ENCODE data around the gene SNAP47.

SNAP47 gene

GRCh38 chr1:227779021-227779441 lies 43.8 kb downstream of the SNAP47 start:
- no peak for DNase-seq (ENCODE audit: low spot score)
- H3K4me2 ChIP-seq (ENCODE audit: insufficient read depth, low read length, poor library complexity, severe bottlenecking), result no peak overlapping the region
- no peaks in the 10 kb centered on the region for H3K27me3 ChIP-seq (ENCODE audit: control insufficient read depth in 3 of 3, insufficient read depth in 3 of 3, low read depth in 1 of 3, low read length in 3 of 3)
- H2BK120ac ChIP-seq (ENCODE audit: low read depth, low read length), result no peak overlapping the region
- no peak overlapping the region for H3K4me3 ChIP-seq (ENCODE audit: low read length in 2 of 2)
- no peak overlapping the region for H2BK5ac ChIP-seq (ENCODE audit: low read length)
- no peak overlapping the region for H3K18ac ChIP-seq (ENCODE audit: low read length)
- H4K8ac ChIP-seq (ENCODE audit: low read depth, low read length), result no peak overlapping the region
- H2BK15ac ChIP-seq (ENCODE audit: low read length), result no peak overlapping the region
- no peak overlapping the region for H4K91ac ChIP-seq (ENCODE audit: low read depth, low read length, poor library complexity)
- peak overlapping the region; percentile 10 for H3K23ac ChIP-seq (ENCODE audit: low read depth, low read length, poor library complexity)
- H3K4ac ChIP-seq (ENCODE audit: low read length), result no peak overlapping the region
- no CpG with 5 or more reads among the region's 10 CpGs for WGBS, 2 donors (ENCODE audit: extremely low coverage in 2 of 2, insufficient read length in 2 of 2, insufficient replicate concordance in 1 of 2)
- H3K36me3 ChIP-seq (replicated peaks in 1 of 2; ENCODE audit: control insufficient read depth in 2 of 2, insufficient read depth in 2 of 2, low read length in 2 of 2), result peaks cover 18 to 35% of the 10 kb centered on the region in 2 donors
- H3K27ac ChIP-seq (replicated peaks; ENCODE audit: low read length), result no peak overlapping the region
- no peak overlapping the region for H3K9ac ChIP-seq (ENCODE audit: low read depth, low read length, poor library complexity)
- peaks cover 3% of the 10 kb centered on the region for H3K79me1 ChIP-seq (ENCODE audit: low read depth, low read length)
- H2AFZ ChIP-seq (ENCODE audit: low read length), result no peak overlapping the region
- no peak overlapping the region for H2AK5ac ChIP-seq (ENCODE audit: low read depth, low read length)
- peaks cover 0 to 2% of the 10 kb centered on the region in 2 donors for H3K9me3 ChIP-seq (replicated peaks in 1 of 2; ENCODE audit: control insufficient read depth in 2 of 2, insufficient read depth in 1 of 2, low read depth in 1 of 2, low read length in 2 of 2)
- no peak overlapping the region for H2BK12ac ChIP-seq (ENCODE audit: low read length)
- H3K14ac ChIP-seq (ENCODE audit: low read length), result no peak overlapping the region
- H3K4me1 ChIP-seq (ENCODE audit: control insufficient read depth in 2 of 2, insufficient read depth in 1 of 2, low read depth in 1 of 2, low read length in 2 of 2), result peaks cover 6 to 10% of the 10 kb centered on the region in 2 donors

GRCh38 chr1:227779685-227780084 lies 44.5 kb downstream of the SNAP47 start:
- Histone ChIP-seq H3K9ac (ENCODE audit: low read depth, low read length, poor library complexity) (no peak overlapping the region), H2BK12ac (ENCODE audit: low read length) (no peak overlapping the region), H4K91ac (ENCODE audit: low read depth, low read length, poor library complexity) (no peak overlapping the region), H3K79me1 (ENCODE audit: low read depth, low read length) (peaks cover 3% of the 10 kb centered on the region), H2BK15ac (ENCODE audit: low read length) (no peak overlapping the region), H3K27me3 (ENCODE audit: control insufficient read depth in 3 of 3, insufficient read depth in 3 of 3, low read depth in 1 of 3, low read length in 3 of 3) (no peaks in the 10 kb centered on the region), H3K4me2 (ENCODE audit: insufficient read depth, low read length, poor library complexity, severe bottlenecking) (no peak overlapping the region), H2BK5ac (ENCODE audit: low read length) (no peak overlapping the region), H3K23ac (ENCODE audit: low read depth, low read length, poor library complexity) (no peak overlapping the region), H3K4me3 (ENCODE audit: low read length in 2 of 2) (no peak overlapping the region), H3K36me3 (replicated peaks in 1 of 2; ENCODE audit: control insufficient read depth in 2 of 2, insufficient read depth in 2 of 2, low read length in 2 of 2) (peaks cover 15 to 28% of the 10 kb centered on the region in 2 donors), H3K9me3 (replicated peaks in 1 of 2; ENCODE audit: control insufficient read depth in 2 of 2, insufficient read depth in 1 of 2, low read depth in 1 of 2, low read length in 2 of 2) (peaks cover 0 to 2% of the 10 kb centered on the region in 2 donors), H2BK120ac (ENCODE audit: low read depth, low read length) (no peak overlapping the region), H2AK5ac (ENCODE audit: low read depth, low read length) (no peak overlapping the region), H3K4ac (ENCODE audit: low read length) (no peak overlapping the region), H2AFZ (ENCODE audit: low read length) (no peak overlapping the region), H4K8ac (ENCODE audit: low read depth, low read length) (no peak overlapping the region), H3K14ac (ENCODE audit: low read length) (no peak overlapping the region), H3K18ac (ENCODE audit: low read length) (peak overlapping the region; percentile 57), H3K4me1 (ENCODE audit: control insufficient read depth in 2 of 2, insufficient read depth in 1 of 2, low read depth in 1 of 2, low read length in 2 of 2) (peaks cover 6 to 10% of the 10 kb centered on the region in 2 donors), H3K27ac (replicated peaks; ENCODE audit: low read length) (no peak overlapping the region)
- WGBS, 2 donors (ENCODE audit: extremely low coverage in 2 of 2, insufficient read length in 2 of 2, insufficient replicate concordance in 1 of 2), result no CpG with 5 or more reads among the region's 7 CpGs
- no peak for DNase-seq (ENCODE audit: low spot score)

DNA sequence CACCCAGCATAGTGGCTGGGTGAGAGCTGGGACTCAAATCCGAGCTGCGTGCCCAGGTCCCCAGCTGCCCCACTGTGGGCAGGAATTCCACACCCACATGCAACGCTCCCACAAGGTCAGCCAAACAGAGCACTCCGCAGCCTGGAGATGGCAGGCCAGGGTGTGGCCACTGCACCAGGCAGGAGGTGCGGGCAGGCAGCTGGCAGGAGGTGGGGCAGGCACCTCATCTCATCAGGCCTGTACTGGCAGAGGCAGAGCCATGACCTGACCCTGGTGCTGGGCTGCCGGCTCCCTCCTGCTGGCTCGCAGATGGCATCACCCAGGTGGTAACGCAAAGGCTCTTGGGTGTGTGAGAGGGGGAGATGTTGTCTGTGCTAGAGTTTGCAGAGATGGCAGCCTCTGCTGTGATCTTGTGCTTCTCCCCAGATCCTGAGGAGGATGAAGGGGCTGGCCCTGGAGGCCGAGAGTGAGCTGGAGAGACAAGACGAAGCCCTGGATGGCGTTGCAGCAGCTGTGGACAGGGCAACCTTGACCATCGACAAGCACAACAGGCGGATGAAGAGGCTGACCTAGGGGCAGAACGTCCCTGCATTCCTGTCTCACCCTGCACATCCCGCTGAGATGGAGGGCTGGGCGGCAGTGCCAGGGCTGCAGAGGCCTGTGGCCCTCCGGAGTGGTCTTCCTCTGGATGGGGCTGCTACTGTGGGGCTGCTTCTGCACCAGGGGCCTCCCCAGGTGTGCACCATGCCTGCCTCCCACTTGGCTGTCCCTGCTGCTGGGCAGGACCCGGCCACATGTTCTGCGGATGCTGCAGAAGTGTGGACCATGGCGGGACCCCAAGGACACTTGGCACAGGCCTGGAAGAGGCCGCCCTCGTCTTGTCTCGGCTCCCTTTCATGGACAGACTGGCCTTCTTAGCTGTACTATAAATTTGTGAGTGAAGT lies 45.1 kb downstream of the SNAP47 start:
- Histone ChIP-seq H2AFZ (ENCODE audit: low read length) (no peak overlapping the region), H2BK12ac (ENCODE audit: low read length) (peak overlapping the region; percentile 41), H2BK120ac (ENCODE audit: low read depth, low read length) (peak overlapping the region; percentile 31), H4K91ac (ENCODE audit: low read depth, low read length, poor library complexity) (no peak overlapping the region), H3K4ac (ENCODE audit: low read length) (no peak overlapping the region), H2BK5ac (ENCODE audit: low read length) (peak overlapping the region; percentile 53), H2BK15ac (ENCODE audit: low read length) (no peak overlapping the region), H3K18ac (ENCODE audit: low read length) (peak overlapping the region; percentile 28), H4K8ac (ENCODE audit: low read depth, low read length) (no peak overlapping the region), H3K4me3 (ENCODE audit: low read length in 2 of 2) (no peak overlapping the region), H3K79me1 (ENCODE audit: low read depth, low read length) (peaks cover 3% of the 10 kb centered on the region), H3K27me3 (ENCODE audit: control insufficient read depth in 3 of 3, insufficient read depth in 3 of 3, low read depth in 1 of 3, low read length in 3 of 3) (no peaks in the 10 kb centered on the region), H3K27ac (replicated peaks; ENCODE audit: low read length) (no peak overlapping the region), H2AK5ac (ENCODE audit: low read depth, low read length) (no peak overlapping the region), H3K4me2 (ENCODE audit: insufficient read depth, low read length, poor library complexity, severe bottlenecking) (no peak overlapping the region), H3K36me3 (replicated peaks in 1 of 2; ENCODE audit: control insufficient read depth in 2 of 2, insufficient read depth in 2 of 2, low read length in 2 of 2) (peaks cover 15 to 26% of the 10 kb centered on the region in 2 donors), H3K9ac (ENCODE audit: low read depth, low read length, poor library complexity) (peak overlapping the region; percentile 21), H3K23ac (ENCODE audit: low read depth, low read length, poor library complexity) (peak overlapping the region; percentile 43), H3K14ac (ENCODE audit: low read length) (no peak overlapping the region), H3K9me3 (replicated peaks in 1 of 2; ENCODE audit: control insufficient read depth in 2 of 2, insufficient read depth in 1 of 2, low read depth in 1 of 2, low read length in 2 of 2) (peaks cover 0 to 2% of the 10 kb centered on the region in 2 donors), H3K4me1 (ENCODE audit: control insufficient read depth in 2 of 2, insufficient read depth in 1 of 2, low read depth in 1 of 2, low read length in 2 of 2) (peaks cover 6 to 10% of the 10 kb centered on the region in 2 donors)
- WGBS, 2 donors (ENCODE audit: extremely low coverage in 2 of 2, insufficient read length in 2 of 2, insufficient replicate concordance in 1 of 2), result no CpG with 5 or more reads among the region's 23 CpGs
- no peak for DNase-seq (ENCODE audit: low spot score)

- Histone ChIP-seq H3K18ac (ENCODE audit: low read length) (no peak overlapping the region), H3K9me3 (replicated peaks in 1 of 2; ENCODE audit: control insufficient read depth in 2 of 2, insufficient read depth in 1 of 2, low read depth in 1 of 2, low read length in 2 of 2) (peaks cover 0 to 2% of the 10 kb centered on the region in 2 donors), H4K8ac (ENCODE audit: low read depth, low read length) (no peak overlapping the region), H3K79me1 (ENCODE audit: low read depth, low read length) (peaks cover 3% of the 10 kb centered on the region), H3K4me1 (ENCODE audit: control insufficient read depth in 2 of 2, insufficient read depth in 1 of 2, low read depth in 1 of 2, low read length in 2 of 2) (peaks cover 2% of the 10 kb centered on the region in 2 donors), H3K4ac (ENCODE audit: low read length) (no peak overlapping the region), H2BK5ac (ENCODE audit: low read length) (no peak overlapping the region), H3K4me3 (ENCODE audit: low read length in 2 of 2) (peak overlapping the region in 1 of 2 donors; percentile 46), H3K4me2 (ENCODE audit: insufficient read depth, low read length, poor library complexity, severe bottlenecking) (no peak overlapping the region), H2BK12ac (ENCODE audit: low read length) (no peak overlapping the region), H2BK15ac (ENCODE audit: low read length) (no peak overlapping the region), H3K9ac (ENCODE audit: low read depth, low read length, poor library complexity) (no peak overlapping the region), H3K36me3 (replicated peaks in 1 of 2; ENCODE audit: control insufficient read depth in 2 of 2, insufficient read depth in 2 of 2, low read length in 2 of 2) (peaks cover 13 to 21% of the 10 kb centered on the region in 2 donors), H4K91ac (ENCODE audit: low read depth, low read length, poor library complexity) (no peak overlapping the region), H3K27ac (replicated peaks; ENCODE audit: low read length) (no peak overlapping the region), H2AFZ (ENCODE audit: low read length) (no peak overlapping the region), H3K23ac (ENCODE audit: low read depth, low read length, poor library complexity) (no peak overlapping the region), H3K27me3 (ENCODE audit: control insufficient read depth in 3 of 3, insufficient read depth in 3 of 3, low read depth in 1 of 3, low read length in 3 of 3) (peaks cover 0 to 8% (median 7%) of the 10 kb centered on the region in 3 experiments), H3K14ac (ENCODE audit: low read length) (no peak overlapping the region), H2BK120ac (ENCODE audit: low read depth, low read length) (no peak overlapping the region), H2AK5ac (ENCODE audit: low read depth, low read length) (no peak overlapping the region)
- DNase-seq (ENCODE audit: low spot score), result no peak
- WGBS, 2 donors (ENCODE audit: extremely low coverage in 2 of 2, insufficient read length in 2 of 2, insufficient replicate concordance in 1 of 2), result no CpG with 5 or more reads among the region's 15 CpGs
These were observed 46.2 kb downstream of the SNAP47 start for GRCh38 chr1:227781314-227781930.
